D721Med (cell line): Measurements from ENCODE around the gene MYBPH.

Source experiments
- DNase-seq: peaks from one replicate; pipeline ENCODE4 v3.0.0; 2011; ENCODE audit warnings: low spot score; ENCODE audit not compliant: insufficient read length
- FAIRE-seq: peaks from 2 replicates; lab custom pipeline; 2011; peaks lifted over from hg19 to GRCh38; lab: Jason Lieb, UNC
- CTCF ChIP-seq: IDR thresholded peaks from 2 replicates; pipeline ENCODE4 v1.5.1; 2012; ENCODE audit warnings: mild to moderate bottlenecking, control low read depth; ENCODE audit not compliant: insufficient read depth; ENCODE audit errors: missing control alignments

MYBPH gene

GRCh38 chr1:203142684-203143408, 32.8 kb downstream of the MYBPH start:
- TF ChIP-seq CTCF: no peak
- FAIRE-seq (no peak), DNase-seq (no peak)

- DNase-seq: no peak
- no peak for FAIRE-seq
- no peak for TF ChIP-seq CTCF
Observed at GRCh38 chr1:203142124-203142523, 33.5 kb downstream of the MYBPH start.

DNA sequence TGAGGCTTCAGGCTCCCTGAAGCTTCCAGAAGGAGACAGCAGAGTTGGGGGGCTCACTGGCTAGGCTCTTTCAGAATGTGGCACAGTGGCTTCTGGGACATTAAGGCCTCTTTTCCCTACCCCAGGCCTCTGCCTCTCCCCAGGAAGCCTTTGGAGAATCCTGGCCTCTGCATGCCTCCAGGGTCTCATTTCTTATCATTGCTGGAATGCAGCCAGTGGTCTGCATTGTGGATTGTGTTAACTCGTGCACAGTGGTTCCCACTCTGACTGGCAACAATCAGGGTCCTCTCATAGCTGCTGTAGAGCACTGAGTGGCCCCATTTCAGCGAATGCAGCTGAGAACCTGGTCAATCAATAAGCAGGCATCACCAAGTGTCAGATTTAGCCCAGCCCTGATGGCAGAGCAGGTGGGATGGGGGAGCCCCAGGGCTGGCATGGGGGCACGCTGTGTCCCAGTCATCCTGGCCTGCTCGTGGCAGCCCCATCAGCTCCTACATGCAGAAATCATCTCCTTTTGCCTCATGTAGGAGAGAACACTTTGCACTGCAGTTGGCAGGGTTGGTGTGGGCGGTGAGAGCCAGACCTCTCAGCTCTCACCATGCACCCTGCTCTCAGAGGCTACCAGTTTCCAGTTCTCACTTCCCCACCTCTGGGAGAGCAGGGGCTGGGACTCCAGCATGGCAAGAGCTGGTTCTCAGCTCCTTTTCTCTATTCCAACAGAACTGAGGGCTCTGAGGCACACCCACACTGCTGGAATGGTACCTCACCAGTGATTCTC, 34.7 kb downstream of the MYBPH start:
- no peak for TF ChIP-seq CTCF
- no peak for FAIRE-seq
- no peak for DNase-seq

DNA sequence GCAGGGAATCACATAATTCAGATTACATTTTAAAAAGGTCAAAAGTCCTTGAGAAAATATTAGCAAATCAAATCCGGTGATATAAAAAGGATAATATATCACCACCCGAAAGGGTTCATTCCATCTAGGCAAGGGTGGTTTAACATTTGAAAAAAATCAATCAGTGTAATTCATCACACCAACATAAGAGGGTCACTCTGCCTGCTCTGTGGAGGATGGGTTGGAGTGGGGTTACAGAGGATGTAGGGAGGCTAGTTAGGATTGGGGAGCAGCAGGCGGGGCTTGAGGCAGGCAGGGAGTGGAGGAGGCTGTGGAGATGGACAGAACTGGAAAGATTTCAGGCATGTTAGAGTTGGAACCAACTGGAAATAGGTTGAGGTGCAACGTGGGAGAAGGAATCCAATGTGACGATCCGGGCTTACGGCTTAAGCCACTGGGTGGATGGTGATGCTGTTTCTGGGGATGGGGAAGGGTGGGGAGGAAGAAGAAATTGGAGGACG, 35.6 kb downstream of the MYBPH start:
- FAIRE-seq (no peak), DNase-seq (no peak)
- TF ChIP-seq CTCF: no peak

- TF ChIP-seq CTCF: no peak
- FAIRE-seq (no peak), DNase-seq (no peak)
Observed at GRCh38 chr1:203138066-203138465, 37.6 kb downstream of the MYBPH start.

- FAIRE-seq (no peak), DNase-seq (no peak)
- no peak for TF ChIP-seq CTCF
Observed at GRCh38 chr1:203137324-203137723, 38.3 kb downstream of the MYBPH start.
